OCI-LY1 (cell line): ENCODE data around the gene KCNJ15.

Source experiments
- H2AFZ ChIP-seq: fragments of 200-600 bp; sonication (generic), shearing (Covaris generic); 2 replicates; pipeline ENCODE4 v1.6.0; 2014; ENCODE audit warnings: antibody characterized with exemption, mild to moderate bottlenecking, low read length
- H3F3A ChIP-seq: fragments of 200-600 bp; sonication (generic), shearing (Covaris generic); 2 replicates; pipeline ENCODE4 v1.6.0; 2014; ENCODE audit warnings: mild to moderate bottlenecking, antibody characterized with exemption, low read length, moderate library complexity; ENCODE audit not compliant: insufficient read depth
- H3K27ac ChIP-seq: fragments of 200-600 bp; sonication (generic); 2 replicates; pipeline ENCODE4 v1.5.1; 2014; ENCODE audit warnings: low read length, mixed run types, mild to moderate bottlenecking, low read depth; ENCODE audit not compliant: poor library complexity, severe bottlenecking
- H3K27me3 ChIP-seq: fragments of 200-600 bp; sonication (generic); 2 replicates; pipeline ENCODE4 v1.6.0; 2014; ENCODE audit warnings: antibody characterized with exemption, mild to moderate bottlenecking, low read length, moderate library complexity; ENCODE audit not compliant: insufficient read depth
- H3K36me3 ChIP-seq: fragments of 200-600 bp; sonication (generic); 2 replicates; pipeline ENCODE4 v1.6.1; 2014; ENCODE audit warnings: mild to moderate bottlenecking, antibody characterized with exemption, low read length, moderate library complexity, mixed read lengths; ENCODE audit not compliant: insufficient read depth
- H3K4me1 ChIP-seq: fragments of 200-600 bp; sonication (generic); 2 replicates; pipeline ENCODE4 v1.5.1; 2014; ENCODE audit warnings: mild to moderate bottlenecking, low read length, moderate library complexity; ENCODE audit not compliant: insufficient read depth, severe bottlenecking
- H3K4me2 ChIP-seq: fragments of 200-600 bp; sonication (generic), shearing (Covaris generic); 2 replicates; pipeline ENCODE4 v1.6.1; 2014; ENCODE audit warnings: low read length
- H3K4me3 ChIP-seq: fragments of 200-600 bp; sonication (generic); 2 replicates; pipeline ENCODE4 v1.5.1; 2014; ENCODE audit warnings: low read length, low read depth, mild to moderate bottlenecking, mixed read lengths; ENCODE audit not compliant: poor library complexity, severe bottlenecking
- H3K79me2 ChIP-seq: fragments of 200-600 bp; shearing (Covaris generic); 2 replicates; pipeline ENCODE4 v1.6.1; 2016; ENCODE audit warnings: mixed run types, low read length, mixed read lengths; ENCODE audit not compliant: insufficient read depth
- H3K9ac ChIP-seq: fragments of 200-600 bp; sonication (generic), shearing (Covaris generic); 2 replicates; pipeline ENCODE4 v1.6.1; 2014; ENCODE audit warnings: mild to moderate bottlenecking, low read length, mixed read lengths
- H3K9me2 ChIP-seq: fragments of 200-600 bp; sonication (generic), shearing (Covaris generic); 2 replicates; pipeline ENCODE4 v1.6.1; 2014; ENCODE audit warnings: low read depth, mild to moderate bottlenecking, low read length, mixed read lengths
- H3K9me3 ChIP-seq: fragments of 200-600 bp; shearing (Covaris generic); 2 replicates; pipeline ENCODE4 v1.6.1; 2014; ENCODE audit warnings: low read length, mixed read lengths
- H4K20me1 ChIP-seq: fragments of 200-600 bp; sonication (generic), shearing (Covaris generic); 2 replicates; pipeline ENCODE4 v1.6.0; 2016; ENCODE audit warnings: mild to moderate bottlenecking, low read length; ENCODE audit not compliant: insufficient read depth
- CTCF ChIP-seq: fragments of 200-600 bp; sonication (generic), shearing (Covaris generic); IDR thresholded peaks from 2 replicates; pipeline ENCODE4 v1.5.1; 2017; ENCODE audit warnings: mild to moderate bottlenecking, antibody characterized with exemption, low read length, moderate library complexity, mixed read lengths
- EZH2 ChIP-seq: fragments of 200-600 bp; sonication (generic), shearing (Covaris generic); IDR thresholded peaks from 2 replicates; pipeline ENCODE4 v1.8.0; 2017; ENCODE audit warnings: borderline replicate concordance, mixed run types, mild to moderate bottlenecking, antibody characterized with exemption, low read length, moderate library complexity, mixed read lengths

The KCNJ15 gene

GRCh38 chr21:38273745-38274542 lies 17.2 kb downstream of the KCNJ15 start:
- no peaks in the 10 kb centered on the region for H3K4me1 ChIP-seq
- TF ChIP-seq EZH2 (no peak), CTCF (no peak)
- H3K4me2 ChIP-seq, result no peak overlapping the region
- no peaks in the 10 kb centered on the region for H3F3A ChIP-seq
- H3K79me2 ChIP-seq, result no peaks in the 10 kb centered on the region
- H3K4me3 ChIP-seq, result no peak overlapping the region
- H3K9ac ChIP-seq, result no peak overlapping the region
- no peak overlapping the region for H2AFZ ChIP-seq
- H3K36me3 ChIP-seq, result no peaks in the 10 kb centered on the region
- H4K20me1 ChIP-seq, result no peaks in the 10 kb centered on the region
- H3K27ac ChIP-seq, result no peak overlapping the region
- H3K9me2 ChIP-seq, result no peaks in the 10 kb centered on the region
- no peaks in the 10 kb centered on the region for H3K9me3 ChIP-seq
- H3K27me3 ChIP-seq, result no peaks in the 10 kb centered on the region

DNA sequence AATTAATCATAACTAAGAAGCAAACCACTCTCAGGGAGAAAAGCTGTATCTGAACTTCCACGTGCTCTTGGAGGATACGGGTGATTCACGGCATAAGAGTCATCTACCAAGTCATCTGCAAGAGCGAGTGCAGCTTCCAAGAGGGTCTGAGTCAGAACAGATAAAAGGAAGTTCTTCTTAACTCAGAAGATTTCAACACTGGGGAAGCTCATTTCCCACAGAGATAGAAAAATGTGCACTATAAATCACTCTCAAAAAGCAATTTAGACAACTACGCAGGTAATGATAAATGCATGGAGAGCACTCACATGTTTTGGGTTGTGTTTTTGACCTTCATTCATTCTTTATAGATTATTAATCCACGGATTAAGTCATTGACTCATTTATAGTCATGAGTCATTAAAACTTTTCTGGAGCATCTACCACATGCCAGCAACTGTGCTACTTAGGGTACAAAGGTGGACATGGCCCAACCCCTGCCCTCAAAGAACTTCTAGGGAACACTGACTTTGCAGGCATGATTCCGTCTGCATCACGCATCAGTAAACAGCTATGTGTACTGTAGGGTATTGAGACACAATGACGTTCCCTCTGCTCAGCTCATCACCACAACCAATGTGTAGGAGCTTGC lies 20.8 kb downstream of the KCNJ15 start:
- H3K4me3 ChIP-seq, result no peak overlapping the region
- no peaks in the 10 kb centered on the region for H4K20me1 ChIP-seq
- H3K4me2 ChIP-seq, result no peak overlapping the region
- no peaks in the 10 kb centered on the region for H3F3A ChIP-seq
- no peak overlapping the region for H3K9ac ChIP-seq
- no peaks in the 10 kb centered on the region for H3K79me2 ChIP-seq
- no peak overlapping the region for H3K27ac ChIP-seq
- H3K9me2 ChIP-seq, result no peaks in the 10 kb centered on the region
- TF ChIP-seq CTCF, result no peak
- no peak for TF ChIP-seq EZH2
- H3K4me1 ChIP-seq, result no peaks in the 10 kb centered on the region
- no peak overlapping the region for H2AFZ ChIP-seq
- H3K36me3 ChIP-seq, result no peaks in the 10 kb centered on the region
- H3K27me3 ChIP-seq, result no peaks in the 10 kb centered on the region
- no peaks in the 10 kb centered on the region for H3K9me3 ChIP-seq

DNA sequence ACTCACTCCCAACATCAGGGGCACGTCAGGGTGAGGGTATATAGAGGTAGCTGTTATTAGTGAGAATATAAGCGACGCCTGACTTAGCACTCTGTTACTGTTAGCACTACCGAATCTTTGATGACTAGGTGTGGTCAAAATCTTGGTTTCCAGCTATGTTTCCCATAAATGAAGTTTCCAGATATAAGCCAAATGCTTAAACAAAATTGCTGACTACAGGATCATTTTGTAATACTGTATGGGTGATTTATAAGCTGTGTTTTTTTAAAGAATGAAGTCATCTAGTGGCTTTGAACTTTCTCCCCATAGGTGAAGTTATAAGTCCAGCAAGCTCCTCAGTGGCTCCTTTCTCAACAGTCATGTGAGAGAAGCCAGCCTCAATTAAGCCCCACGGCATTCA lies 23.7 kb downstream of the KCNJ15 start:
- no peak overlapping the region for H3K27ac ChIP-seq
- no peaks in the 10 kb centered on the region for H3K9me2 ChIP-seq
- H3K4me3 ChIP-seq, result no peak overlapping the region
- no peaks in the 10 kb centered on the region for H3K27me3 ChIP-seq
- no peak overlapping the region for H2AFZ ChIP-seq
- H3K9ac ChIP-seq, result no peak overlapping the region
- TF ChIP-seq CTCF (no peak), EZH2 (no peak)
- no peaks in the 10 kb centered on the region for H3K79me2 ChIP-seq
- H4K20me1 ChIP-seq, result no peaks in the 10 kb centered on the region
- H3K9me3 ChIP-seq, result no peaks in the 10 kb centered on the region
- H3K4me1 ChIP-seq, result no peaks in the 10 kb centered on the region
- no peak overlapping the region for H3K4me2 ChIP-seq
- H3K36me3 ChIP-seq, result no peaks in the 10 kb centered on the region
- no peaks in the 10 kb centered on the region for H3F3A ChIP-seq
